ENCODE results near the gene RALGPS2. TPM values are rescaled to one million over a fixed set of nuclear protein-coding genes. Genes with fewer than 3 reads are reported as not detected.
"Not testable (repeated sequence)": the region's sequence is repeated elsewhere in the genome, so short reads cannot be mapped to it uniquely, and the experiment has no call there.

Gene RALGPS2
- total RNA-seq, 1 donor from 2014 or later = 76.3 TPM

GRCh38 chr1:178781533-178782330 is 56.7 kb downstream of the RALGPS2 start:
- DNase-seq = no peak

GRCh38 chr1:178784131-178784536 is 59.1 kb downstream of the RALGPS2 start:
- no peak for DNase-seq

- DNase-seq = no peak
Observed at GRCh38 chr1:178792394-178792793, 67.3 kb downstream of the RALGPS2 start.

- no peak for DNase-seq
Observed at GRCh38 chr1:178796013-178796412, 71.0 kb downstream of the RALGPS2 start.

- no peak for DNase-seq
Observed at GRCh38 chr1:178797590-178797989, 72.5 kb downstream of the RALGPS2 start.

- no peak for DNase-seq
Observed at GRCh38 chr1:178798232-178798861, 73.3 kb downstream of the RALGPS2 start.

GRCh38 chr1:178802873-178803272 is 77.8 kb downstream of the RALGPS2 start:
- DNase-seq = no peak

GRCh38 chr1:178806665-178807300 is 81.7 kb downstream of the RALGPS2 start:
- DNase-seq = no peak

- DNase-seq = no peak
Observed at GRCh38 chr1:178808529-178808928, 83.5 kb downstream of the RALGPS2 start.

- no peak for DNase-seq
Observed at GRCh38 chr1:178810585-178810984, 85.5 kb downstream of the RALGPS2 start.

- no peak for DNase-seq
Observed at GRCh38 chr1:178818416-178818815, 93.4 kb downstream of the RALGPS2 start.

GRCh38 chr1:178819123-178819522 is 94.1 kb downstream of the RALGPS2 start:
- no peak for DNase-seq

GRCh38 chr1:178821134-178821866 is 96.3 kb downstream of the RALGPS2 start:
- DNase-seq = no peak

- no peak for DNase-seq
Observed at GRCh38 chr1:178825167-178825566, 100.1 kb downstream of the RALGPS2 start.

- DNase-seq = peak; percentile 25
Observed at GRCh38 chr1:178844436-178844835, 119.4 kb downstream of the RALGPS2 start.

GRCh38 chr1:178846306-178846705 is 121.3 kb downstream of the RALGPS2 start:
- peak; percentile 46 for DNase-seq

- no peak for DNase-seq
Observed at GRCh38 chr1:178847396-178847849, 122.4 kb downstream of the RALGPS2 start.

GRCh38 chr1:178847919-178848318 is 122.9 kb downstream of the RALGPS2 start:
- not testable (repeated sequence) for DNase-seq

GRCh38 chr1:178849918-178850317 is 124.9 kb downstream of the RALGPS2 start:
- DNase-seq = peak; percentile 82

- DNase-seq = no peak
Observed at GRCh38 chr1:178857126-178857525, 132.1 kb downstream of the RALGPS2 start.

GRCh38 chr1:178862416-178862815 is 137.4 kb downstream of the RALGPS2 start:
- no peak for DNase-seq

- no peak for DNase-seq
Observed at GRCh38 chr1:178862864-178863263, 137.8 kb downstream of the RALGPS2 start.

All from tongue (tissue), 2 donors.